Measurements from ENCODE around the gene TDRD1.

TDRD1 gene

DNA sequence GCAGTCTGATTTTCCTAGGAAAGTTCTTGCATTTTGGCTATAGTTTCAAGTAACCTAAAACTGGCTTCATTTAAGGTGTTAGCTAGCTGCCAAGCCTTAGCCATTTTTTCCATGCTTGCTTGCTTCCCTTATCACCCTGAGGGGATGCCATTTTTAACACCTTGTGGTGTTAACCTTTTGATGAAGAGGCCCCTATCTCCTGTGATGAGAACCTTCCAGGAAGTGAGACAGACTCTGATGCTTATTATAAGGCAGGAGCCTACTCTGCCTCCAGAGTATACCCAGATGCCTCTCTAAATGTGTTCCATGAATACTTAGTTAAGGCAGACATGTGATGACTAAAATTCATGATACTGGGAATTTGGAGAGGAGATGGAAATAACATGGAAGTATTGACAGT, 55.0 kb downstream of the TDRD1 start:
- DNase-seq (ENCODE audit: low read depth in 2 of 2), result no peak

DNA sequence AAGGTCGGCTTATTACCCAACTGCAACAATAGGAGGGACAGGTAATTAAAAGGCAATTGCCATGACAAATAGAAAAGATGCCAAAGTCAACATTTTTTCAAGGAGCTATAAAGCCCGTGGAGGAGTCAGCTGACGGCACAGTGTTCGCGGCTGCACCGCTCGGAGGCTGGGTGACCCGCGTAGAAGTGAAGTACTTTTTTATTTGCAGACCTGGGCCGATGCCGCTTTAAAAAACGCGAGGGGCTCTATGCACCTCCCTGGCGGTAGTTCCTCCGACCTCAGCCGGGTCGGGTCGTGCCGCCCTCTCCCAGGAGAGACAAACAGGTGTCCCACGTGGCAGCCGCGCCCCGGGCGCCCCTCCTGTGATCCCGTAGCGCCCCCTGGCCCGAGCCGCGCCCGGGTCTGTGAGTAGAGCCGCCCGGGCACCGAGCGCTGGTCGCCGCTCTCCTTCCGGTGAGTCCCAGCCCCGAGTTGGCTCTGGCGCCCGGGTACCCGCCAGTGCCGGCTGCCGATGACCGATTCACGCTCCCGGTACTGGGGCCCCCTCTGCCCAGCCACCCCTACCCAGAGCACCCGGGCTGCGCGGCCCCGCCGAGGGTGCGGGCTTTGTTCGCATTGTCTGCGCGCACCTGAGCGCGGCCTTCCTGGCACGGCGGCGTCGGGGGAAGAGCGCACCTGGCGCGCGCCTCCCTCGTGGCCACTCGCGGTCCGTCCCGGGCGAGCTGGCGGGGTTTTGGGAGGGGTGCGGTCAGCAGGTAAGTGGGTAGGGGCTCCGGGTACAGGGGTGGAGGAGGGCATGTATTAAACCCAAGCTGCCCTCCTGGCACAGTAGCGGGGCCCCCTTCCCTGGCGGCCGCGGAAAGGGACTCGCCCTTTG, 60.2 kb downstream of the TDRD1 start, which contains the start of gene VWA2:
Gene VWA2 (plus strand): TSS at position 138 of the 877 bp plus-strand sequence. CDS start 9,460 bp downstream, outside the sequence.
- peak; percentile 4 to 22 for DNase-seq (ENCODE audit: low read depth in 2 of 2)

DNA sequence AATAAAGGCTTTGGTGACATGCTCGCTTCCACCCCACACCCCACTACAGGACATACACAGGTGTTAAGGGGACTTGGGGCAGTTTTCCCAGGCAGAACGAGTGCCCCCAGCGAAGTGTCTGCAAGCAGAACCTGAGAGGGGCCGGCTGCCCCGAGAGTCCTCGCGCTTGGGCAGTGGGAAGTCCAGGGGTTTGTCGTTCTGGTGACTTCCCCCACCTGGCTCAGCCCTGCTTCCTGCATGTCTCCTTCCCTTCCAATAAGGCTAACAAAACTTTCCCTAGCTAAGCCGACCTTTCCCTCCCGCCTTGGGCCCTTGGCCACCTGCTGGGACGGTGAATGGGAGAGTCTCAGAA, 60.8 kb downstream of the TDRD1 start:
- DNase-seq (ENCODE audit: low read depth in 2 of 2), result no peak

DNA sequence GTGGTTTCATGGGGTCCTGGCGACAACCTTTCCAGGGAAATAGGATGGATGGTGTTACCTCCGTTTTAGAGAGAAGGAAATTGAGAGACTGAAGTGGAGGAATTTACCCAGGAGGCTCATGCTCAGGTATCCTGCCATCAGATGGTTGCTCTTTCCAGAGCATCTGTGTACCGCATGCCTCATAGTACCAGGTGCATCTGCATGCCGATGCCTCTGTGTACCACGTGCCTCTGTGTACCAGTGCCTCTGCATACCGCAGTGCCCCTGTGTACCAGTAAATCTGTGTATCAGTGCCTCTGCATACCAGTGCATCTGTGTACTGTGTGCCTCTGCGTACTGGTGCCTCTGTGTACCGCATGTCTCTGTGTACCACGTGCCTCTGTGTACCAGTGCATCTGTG, 63.1 kb downstream of the TDRD1 start:
- no peak for DNase-seq (ENCODE audit: low read depth in 2 of 2)

DNA sequence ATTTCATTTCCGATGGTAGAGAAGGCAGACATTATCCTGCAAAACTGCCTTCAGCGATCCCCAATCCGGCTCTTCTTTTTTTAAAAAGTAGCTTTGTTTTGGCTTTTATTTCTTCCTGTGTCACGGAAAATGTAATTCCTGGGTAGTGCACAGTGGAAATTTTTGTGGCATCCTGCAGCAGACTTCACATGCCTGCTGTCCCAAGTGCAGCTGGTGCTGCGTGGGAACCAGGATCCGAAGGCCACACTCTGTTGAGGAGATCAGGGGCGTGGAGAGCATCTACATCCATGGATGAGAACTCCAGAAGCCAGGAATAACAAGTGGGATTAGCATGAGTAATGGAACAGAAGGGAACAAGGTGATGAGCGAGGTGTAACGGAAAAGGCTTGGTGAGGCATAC, 64.5 kb downstream of the TDRD1 start:
- DNase-seq (ENCODE audit: low read depth in 2 of 2), result no peak

DNA sequence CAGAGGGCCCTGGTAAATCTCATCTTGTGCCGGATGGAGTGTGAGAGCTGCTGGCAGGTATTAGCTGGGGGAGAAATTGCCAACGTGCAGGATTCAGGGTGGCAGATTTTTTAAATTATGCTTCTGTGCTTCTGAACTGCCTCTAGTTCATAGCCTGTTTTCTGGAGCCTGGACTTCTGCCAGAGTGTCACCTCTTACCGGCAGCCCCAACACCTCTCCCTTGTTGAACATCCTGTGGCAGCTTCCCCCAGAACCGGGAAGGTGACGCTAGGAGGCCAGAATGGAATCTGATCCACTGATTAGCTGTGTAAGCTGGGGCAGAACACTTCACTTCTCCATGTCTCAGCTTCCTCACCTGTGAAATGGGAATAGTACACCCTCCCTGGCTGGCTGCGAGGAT, 65.0 kb downstream of the TDRD1 start:
- DNase-seq (ENCODE audit: low read depth in 2 of 2), result no peak

DNA sequence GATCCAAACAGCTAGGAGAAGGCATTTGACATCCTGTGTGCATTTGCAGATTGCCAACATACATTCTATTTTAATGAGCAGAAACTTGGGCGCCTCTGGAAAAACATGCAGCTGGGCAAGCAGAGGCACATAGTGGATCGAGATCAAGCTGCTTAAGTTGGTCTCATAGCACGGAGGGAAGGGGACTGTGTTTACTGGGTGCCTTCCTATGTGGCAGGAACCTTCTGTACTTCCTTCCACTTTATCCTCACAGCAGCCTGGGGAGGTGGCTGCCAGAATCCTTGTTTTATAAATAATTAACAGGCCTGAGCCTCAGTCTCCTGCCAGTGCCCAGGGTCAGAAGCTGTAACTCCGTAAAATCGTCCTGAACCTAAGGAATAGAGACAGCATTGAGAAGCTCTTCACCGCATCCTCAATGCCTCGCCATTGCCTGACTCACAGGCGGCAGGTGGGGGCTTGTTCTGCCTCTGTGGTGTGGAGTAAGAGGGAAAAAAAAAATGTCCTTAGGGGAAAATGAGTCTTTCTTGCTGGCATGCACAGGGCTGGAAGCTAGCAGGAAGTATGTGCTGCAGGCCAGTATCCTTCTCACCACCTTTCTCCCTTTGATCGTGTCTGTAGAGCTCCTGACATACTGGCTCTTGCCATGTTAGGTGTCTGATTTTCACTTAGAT, 66.1 kb downstream of the TDRD1 start:
- no peak for DNase-seq (ENCODE audit: low read depth in 2 of 2)

DNA sequence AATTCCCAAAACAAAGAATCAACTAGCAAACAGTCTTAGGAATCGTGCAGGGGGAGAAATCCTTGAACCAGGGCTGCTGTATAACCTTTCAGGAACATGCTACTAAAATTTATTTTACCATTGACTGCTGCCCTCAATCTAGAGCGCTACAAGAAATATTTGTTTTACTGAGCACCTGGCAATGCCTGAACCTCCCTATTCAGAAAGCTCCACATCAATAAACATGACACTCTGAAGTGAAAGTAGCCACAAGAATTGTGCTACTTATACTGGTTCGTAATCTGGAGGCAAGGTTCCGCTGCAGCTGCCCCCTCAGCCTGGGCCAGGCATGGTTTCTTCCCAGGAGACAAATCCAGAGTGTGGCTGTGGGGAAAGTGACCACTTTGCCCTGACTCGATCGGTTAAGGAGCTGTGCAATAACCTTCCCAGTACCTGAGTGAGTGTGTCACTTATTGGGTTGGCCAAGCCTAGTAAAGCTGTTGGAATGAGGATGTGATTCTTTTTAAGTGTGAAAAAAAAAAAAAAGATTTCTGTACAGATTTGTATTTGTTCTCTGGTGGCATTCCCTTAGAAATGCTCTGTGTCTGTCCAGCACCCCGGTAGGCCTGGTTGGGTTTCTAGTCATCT, 67.6 kb downstream of the TDRD1 start:
- no peak for DNase-seq (ENCODE audit: low read depth in 2 of 2)

DNA sequence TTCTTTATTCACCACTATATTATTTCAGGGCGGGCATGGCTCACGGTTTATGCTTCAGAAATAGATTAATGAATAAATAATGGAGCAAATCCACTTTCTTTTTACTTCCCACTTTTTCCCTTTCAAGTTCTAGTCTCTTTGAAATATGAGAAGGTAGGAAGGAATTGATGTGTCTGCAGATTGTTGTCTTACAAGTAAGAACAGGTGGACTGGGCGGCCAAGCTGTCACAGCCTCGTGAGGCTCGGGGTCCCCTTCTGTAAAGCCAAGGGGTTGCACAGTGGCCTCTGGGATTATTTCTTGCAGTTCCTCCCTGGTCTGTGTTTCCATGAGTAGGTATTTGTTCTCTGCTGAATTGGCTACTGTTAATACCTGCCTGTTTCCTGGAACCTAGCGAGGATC, 71.1 kb downstream of the TDRD1 start:
- no peak for DNase-seq (ENCODE audit: low read depth in 2 of 2)

DNA sequence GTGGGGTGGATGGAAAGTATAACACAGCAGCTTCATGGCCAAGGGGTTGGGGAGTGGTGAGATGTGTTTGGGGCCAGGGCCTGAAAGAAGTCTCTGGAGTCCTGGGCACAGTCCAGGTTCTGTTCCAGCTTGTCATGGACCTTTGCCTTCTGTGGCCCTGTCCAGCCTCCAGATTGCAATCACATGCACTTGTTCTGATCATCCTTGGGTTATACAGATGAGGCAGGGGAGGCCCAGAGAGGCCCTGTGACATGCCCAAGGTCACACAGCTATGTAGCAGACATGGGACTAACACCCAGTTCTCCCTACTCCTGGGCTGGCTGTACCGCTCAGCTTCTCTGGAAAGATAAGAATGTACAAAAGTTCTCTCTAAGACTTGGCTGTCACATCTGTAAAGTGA, 71.6 kb downstream of the TDRD1 start:
- no peak for DNase-seq (ENCODE audit: low read depth in 2 of 2)

DNA sequence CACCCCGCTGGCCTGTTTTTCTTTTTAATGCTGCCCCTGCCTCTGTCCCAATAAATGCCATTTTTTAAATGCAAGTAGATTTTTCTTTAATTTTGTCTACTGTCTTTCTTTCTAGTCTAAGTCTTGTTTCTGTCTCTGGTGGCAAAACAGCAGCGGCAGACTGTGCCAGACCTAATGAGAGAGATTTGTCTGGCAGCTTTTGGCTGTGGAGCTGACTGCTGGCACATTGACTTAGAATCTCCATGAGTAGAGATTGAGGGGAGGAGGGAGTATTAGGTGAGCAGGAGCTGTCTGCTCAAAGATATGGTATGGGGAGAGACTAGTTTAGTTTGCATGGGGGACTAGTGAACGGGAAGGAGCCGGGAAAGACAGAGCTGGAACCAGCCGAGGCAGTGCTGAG, 72.9 kb downstream of the TDRD1 start:
- DNase-seq (ENCODE audit: low read depth in 2 of 2), result no peak

DNA sequence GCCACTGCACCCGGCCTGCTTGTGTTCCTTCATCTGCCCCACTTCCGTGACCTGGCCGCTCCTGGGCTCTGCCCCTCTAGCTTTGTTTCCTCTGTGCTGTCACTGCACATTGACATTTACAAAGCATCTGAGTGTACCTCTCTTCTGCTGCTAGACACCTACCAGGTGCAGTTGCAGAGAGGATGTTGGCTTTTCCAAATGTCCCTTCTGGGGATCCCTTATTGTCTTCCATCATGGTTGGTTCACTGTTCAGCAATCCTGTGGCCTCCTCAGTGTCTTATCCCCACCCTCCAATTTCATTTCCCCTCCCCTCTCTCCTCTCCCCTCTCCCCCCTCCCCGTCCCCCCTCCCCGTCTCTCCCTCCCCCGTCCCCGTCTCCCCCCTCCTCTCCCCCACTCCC, 73.7 kb downstream of the TDRD1 start:
- no peak for DNase-seq (ENCODE audit: low read depth in 2 of 2)

DNA sequence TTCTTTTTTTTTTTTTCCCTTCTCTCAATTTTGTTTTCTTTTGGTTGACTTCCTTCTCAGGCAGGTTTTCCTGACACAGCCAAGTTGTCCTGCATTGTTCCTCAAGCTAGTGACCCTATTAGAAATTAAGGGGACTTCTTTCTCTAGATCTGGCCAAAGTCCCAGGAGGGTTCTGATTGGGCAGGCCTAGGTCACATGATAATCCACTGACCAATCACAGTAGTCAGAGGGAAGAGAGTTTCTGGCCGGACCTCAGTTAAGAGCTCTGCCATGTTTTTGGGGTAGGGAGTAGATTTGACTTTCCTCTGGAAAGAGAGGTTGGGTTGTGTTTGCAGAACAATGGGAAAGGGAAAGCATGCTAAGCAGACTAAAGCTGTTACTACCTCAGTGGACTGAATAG, 76.1 kb downstream of the TDRD1 start:
- DNase-seq (ENCODE audit: low read depth in 2 of 2), result no peak

DNA sequence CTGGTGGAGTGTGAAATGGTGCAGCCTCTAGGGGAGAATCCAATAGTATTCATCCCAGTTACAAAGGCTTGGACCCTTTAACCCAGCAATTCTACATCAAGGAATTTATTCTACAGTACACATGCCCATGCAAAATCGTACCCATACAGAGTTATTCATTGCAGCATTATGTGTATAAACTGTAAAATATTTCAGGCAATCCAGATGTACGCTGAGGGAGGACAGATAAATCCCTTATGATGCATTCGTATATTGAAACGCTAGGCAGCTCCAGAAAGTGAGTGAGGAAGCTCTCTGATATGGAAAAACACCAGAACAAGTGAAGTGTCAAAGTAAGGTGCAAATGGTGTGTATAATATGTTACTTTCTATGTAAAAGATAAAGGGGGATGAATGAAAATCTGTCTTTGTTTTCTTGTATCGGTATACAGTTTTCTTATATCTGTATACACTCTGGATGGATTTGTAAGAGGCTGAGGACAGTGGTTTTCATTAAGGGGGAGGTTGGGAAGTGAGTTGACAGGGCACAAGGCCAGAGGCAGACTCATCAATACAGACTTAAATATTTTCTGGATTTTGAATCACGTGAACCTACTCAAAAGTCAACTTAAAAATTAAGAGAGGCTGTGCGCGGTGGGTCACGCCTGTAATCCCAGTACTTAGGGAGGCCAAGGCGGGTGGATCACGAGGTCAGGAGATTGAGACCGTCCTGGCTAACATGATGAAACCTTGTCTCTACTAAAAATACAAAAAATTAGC, 77.0 kb downstream of the TDRD1 start:
- DNase-seq (ENCODE audit: low read depth in 2 of 2), result no peak

DNA sequence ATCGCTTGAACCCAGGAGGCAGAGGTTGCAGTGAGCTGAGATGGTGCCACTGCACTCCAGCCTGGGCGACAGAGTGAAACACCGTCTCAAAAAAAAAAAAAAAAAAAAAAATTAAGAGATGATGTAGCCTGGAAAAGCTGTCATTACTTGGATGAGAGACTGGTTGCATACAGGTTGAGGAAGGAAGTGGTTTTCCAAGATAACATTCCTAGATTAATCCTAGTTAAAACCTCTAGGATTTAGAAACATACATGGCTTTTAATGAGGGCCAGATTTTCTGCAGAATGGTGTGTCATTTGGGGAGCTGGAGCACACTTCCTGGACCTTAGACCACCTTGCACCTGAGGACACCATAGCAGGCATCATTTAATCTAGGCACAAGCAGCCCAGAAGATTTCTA, 77.7 kb downstream of the TDRD1 start:
- DNase-seq (ENCODE audit: low read depth in 2 of 2), result no peak

DNA sequence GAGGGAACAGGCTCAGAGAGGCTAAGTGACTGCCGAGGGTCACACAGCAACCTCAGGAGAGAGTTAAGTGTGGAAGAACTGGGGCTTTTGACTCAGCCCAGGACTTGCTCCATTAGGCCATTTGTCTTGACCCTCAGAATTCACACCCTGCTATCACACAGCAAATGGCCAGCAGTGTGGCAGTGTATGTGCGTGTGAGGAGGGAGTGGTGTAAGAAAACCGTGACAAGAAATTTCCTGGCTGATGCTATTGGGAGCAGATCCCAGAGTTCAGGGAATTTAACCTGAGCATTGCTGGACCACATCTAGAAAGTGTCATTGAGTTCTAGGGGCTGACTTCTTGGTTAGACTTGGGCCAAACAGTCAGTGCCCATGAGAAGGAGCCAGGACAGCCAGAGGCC, 78.3 kb downstream of the TDRD1 start:
- DNase-seq (ENCODE audit: low read depth in 2 of 2), result no peak

DNA sequence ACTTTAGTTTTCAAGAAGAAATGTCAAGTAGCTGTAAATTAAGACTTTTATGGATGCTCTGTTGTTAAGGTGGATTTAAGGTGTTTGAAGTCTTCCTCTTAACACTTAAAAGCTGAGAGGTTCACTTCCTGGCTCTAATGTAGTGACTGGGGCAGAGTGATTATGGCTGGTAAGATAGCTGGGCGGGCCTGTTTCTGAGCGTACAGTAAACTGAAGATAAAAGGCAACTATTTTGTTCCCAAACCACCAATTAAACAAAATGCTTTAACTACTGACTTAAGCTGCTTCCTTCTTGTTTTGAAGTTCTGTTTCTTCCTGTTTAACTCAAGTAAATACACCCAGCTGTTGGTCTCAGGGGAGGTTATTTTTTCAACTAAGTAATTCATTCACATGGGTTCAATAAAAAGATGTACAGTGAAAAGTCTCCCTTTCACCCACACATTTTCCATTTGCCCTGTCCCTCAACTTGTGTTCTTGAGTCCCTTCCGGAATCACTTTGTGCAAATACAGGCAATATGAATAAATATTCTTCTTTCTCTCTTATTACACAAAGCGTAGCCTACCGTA, 79.2 kb downstream of the TDRD1 start:
- no peak for DNase-seq (ENCODE audit: low read depth in 2 of 2)

DNA sequence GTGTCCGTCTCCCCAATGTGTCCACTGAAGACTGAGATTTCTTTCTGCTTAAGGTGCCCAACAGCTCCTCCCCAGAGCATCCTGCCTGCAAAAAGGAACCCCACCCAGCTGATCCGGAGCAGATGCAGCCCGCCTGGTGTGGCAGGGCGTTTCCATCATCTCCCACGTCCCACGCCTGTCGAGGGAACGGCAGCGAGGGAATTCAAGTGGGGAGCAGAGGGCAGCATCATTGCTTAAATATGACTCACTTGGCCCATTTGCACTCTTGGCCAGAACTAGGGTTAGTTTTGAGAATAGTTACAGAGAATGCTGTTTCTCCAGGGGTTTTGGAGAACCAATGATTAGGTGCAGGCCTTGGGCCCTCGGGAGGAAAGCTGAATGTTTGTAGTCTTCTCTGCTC, 80.7 kb downstream of the TDRD1 start:
- DNase-seq (ENCODE audit: low read depth in 2 of 2), result no peak

DNA sequence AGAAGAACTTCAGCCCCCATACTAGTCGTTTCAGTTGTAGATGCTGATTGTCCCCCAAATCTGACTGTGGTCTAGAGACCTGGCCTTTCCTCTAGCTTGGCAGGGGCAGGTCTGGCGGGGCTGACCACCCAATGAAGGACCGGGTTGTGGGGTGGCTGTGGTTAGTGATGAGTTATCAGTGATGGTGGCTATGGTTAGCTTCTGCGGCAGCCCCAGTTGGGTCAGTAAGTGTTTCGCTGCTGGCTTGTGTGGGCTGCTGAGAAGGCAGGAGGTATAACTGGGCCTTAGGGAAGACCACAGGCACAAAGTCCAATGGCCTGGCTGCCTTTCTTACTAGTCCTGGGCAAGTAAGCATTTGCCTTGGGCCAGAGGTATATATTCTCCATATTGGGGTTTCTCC, 81.2 kb downstream of the TDRD1 start:
- DNase-seq (ENCODE audit: low read depth in 2 of 2), result no peak

DNA sequence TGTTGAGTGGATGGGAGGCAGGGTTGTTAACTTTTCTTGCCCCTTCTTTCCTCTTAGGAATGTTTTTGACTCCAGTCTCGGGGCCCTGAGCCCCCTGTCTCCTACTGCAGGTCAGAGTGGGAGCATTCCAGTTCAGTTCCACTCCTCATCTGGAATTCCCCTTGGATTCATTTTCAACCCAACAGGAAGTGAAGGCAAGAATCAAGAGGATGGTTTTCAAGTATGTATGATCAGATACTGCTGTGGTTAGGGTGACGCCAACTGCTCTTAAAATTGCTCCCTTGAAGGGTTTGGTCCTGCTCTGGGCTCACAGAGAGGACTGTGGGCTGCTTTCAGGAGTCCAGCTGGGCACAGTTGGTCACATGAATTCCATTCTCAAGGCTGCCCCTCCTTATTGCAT, 81.9 kb downstream of the TDRD1 start:
- DNase-seq (ENCODE audit: low read depth in 2 of 2), result no peak

DNA sequence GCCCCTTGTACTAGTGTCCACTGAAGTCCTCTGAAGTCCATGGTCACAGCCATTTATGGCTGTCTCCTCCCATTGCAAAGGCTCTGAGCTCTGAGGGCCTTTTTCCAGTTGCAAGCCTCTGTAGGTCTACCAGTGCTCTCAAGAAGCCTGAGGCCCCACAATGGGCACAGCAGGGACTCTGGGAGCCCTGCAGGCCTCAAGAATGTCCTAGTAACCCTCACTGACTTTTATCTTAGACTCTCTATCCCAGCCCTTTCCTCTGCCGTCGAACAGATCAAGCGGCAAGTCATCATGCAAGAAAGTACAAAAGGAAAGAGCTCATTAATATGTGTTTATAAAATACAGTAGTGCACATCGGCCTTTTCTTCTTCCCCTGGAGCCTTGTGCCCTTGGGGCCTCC, 83.3 kb downstream of the TDRD1 start:
- DNase-seq (ENCODE audit: low read depth in 2 of 2), result no peak

Data from stimulated activated CD4-positive, alpha-beta T cell treated with anti-CD3 and anti-CD28 coated beads, Interleukin-15, amount 100 ng/mL, for 48 hours (primary cell).